ENCODE measurements around the gene CAMTA1. TPM values are rescaled to one million over a fixed set of nuclear protein-coding genes. Genes with fewer than 3 reads are reported as not detected.

Gene CAMTA1
- total and polyA plus RNA-seq, 4 donors = 48.1 to 140 (median 52.3) TPM

DNA sequence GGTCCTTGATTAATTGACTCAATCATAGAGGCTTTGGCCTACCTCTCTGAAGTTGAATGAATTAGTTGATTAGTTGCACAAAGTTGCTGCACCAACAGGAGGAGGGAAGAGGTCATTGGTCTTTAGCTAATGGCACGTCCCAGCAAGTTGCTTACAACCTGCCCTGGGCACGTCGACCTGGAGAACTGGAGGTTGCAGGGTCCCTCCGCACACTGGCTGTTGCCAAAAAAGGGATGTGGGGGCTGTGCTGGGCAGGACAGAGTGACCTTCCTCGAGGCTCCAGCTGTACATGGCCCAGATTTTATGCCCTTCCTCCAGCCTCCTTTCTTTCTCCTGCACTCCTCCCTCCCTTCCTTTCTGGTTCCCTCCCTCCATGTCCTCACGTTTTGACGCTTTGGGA, 755.6 kb downstream of the CAMTA1 start:
- Histone ChIP-seq H3K4me1 (ENCODE audit: control insufficient read depth in 5 of 5, insufficient read depth in 5 of 5, low read length in 5 of 5) (peaks cover 0 to 18% (median 0%) of the 10 kb centered on the region in 5 donors), H3K9ac (ENCODE audit: insufficient read depth in 1 of 2, low read length in 2 of 2) (no peak overlapping the region), H3K27me3 (ENCODE audit: control insufficient read depth in 3 of 3, insufficient read depth in 3 of 3, low read length in 2 of 3) (peaks cover 0 to 6% (median 0%) of the 10 kb centered on the region in 3 donors), H3K9me3 (ENCODE audit: control insufficient read depth in 4 of 4, insufficient read depth in 3 of 4, low read length in 3 of 4) (no peaks in the 10 kb centered on the region), H3K36me3 (ENCODE audit: control insufficient read depth in 4 of 4, insufficient read depth in 4 of 4, low read length in 4 of 4) (no peaks in the 10 kb centered on the region), H3K27ac (ENCODE audit: low read depth in 1 of 2, low read length in 1 of 2) (no peak overlapping the region), H3K4me3 (no peak overlapping the region)
- no peak for DNase-seq
- WGBS, 2 donors = 87 to 90% methylated on average over 7 of the region's 7 CpGs
- TF ChIP-seq, protein P1, sequence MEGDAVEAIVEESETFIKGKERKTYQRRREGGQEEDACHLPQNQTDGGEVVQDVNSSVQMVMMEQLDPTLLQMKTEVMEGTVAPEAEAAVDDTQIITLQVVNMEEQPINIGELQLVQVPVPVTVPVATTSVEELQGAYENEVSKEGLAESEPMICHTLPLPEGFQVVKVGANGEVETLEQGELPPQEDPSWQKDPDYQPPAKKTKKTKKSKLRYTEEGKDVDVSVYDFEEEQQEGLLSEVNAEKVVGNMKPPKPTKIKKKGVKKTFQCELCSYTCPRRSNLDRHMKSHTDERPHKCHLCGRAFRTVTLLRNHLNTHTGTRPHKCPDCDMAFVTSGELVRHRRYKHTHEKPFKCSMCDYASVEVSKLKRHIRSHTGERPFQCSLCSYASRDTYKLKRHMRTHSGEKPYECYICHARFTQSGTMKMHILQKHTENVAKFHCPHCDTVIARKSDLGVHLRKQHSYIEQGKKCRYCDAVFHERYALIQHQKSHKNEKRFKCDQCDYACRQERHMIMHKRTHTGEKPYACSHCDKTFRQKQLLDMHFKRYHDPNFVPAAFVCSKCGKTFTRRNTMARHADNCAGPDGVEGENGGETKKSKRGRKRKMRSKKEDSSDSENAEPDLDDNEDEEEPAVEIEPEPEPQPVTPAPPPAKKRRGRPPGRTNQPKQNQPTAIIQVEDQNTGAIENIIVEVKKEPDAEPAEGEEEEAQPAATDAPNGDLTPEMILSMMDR (IDR thresholded peaks at IDR 0.05; ENCODE audit: control extremely low read depth, extremely low read depth) = no peak
- no peak for ATAC-seq (ENCODE audit: insufficient read depth, low FRiP score)

DNA sequence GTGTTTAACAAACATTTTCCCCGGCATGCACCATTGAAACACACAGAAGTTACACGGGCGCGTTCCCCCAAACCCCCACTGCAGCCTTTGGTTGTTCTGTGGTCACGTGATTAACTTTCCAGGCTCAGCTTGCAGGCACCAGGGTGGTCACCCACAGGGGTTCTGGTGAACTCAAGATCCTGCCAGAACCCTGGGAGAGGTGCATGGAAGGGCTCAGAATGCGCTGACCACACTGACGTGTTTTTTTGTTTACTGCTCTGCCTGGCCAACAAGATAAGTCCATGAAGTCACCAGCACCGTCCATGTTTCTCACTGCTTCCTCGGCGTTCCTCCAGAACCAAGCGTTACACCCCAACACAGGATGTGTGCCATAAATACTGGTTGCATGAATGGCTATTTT, 756.4 kb downstream of the CAMTA1 start:
- Histone ChIP-seq H3K4me1 (ENCODE audit: control insufficient read depth in 5 of 5, insufficient read depth in 5 of 5, low read length in 5 of 5) (peaks cover 0 to 12% (median 0%) of the 10 kb centered on the region in 5 donors), H3K27ac (ENCODE audit: low read depth in 1 of 2, low read length in 1 of 2) (no peak overlapping the region), H3K4me3 (no peak overlapping the region), H3K9ac (ENCODE audit: insufficient read depth in 1 of 2, low read length in 2 of 2) (no peak overlapping the region), H3K36me3 (ENCODE audit: control insufficient read depth in 4 of 4, insufficient read depth in 4 of 4, low read length in 4 of 4) (no peaks in the 10 kb centered on the region), H3K27me3 (ENCODE audit: control insufficient read depth in 3 of 3, insufficient read depth in 3 of 3, low read length in 2 of 3) (peaks cover 0 to 6% (median 0%) of the 10 kb centered on the region in 3 donors), H3K9me3 (ENCODE audit: control insufficient read depth in 4 of 4, insufficient read depth in 3 of 4, low read length in 3 of 4) (no peaks in the 10 kb centered on the region)
- no peak for ATAC-seq (ENCODE audit: insufficient read depth, low FRiP score)
- TF ChIP-seq, protein P1 (IDR thresholded peaks at IDR 0.05; ENCODE audit: control extremely low read depth, extremely low read depth) = no peak
- DNase-seq = peak in 2 of 3 donors; percentile 28 to 56
- WGBS, 2 donors = 72 to 91% methylated on average over 11 of the region's 11 CpGs

DNA sequence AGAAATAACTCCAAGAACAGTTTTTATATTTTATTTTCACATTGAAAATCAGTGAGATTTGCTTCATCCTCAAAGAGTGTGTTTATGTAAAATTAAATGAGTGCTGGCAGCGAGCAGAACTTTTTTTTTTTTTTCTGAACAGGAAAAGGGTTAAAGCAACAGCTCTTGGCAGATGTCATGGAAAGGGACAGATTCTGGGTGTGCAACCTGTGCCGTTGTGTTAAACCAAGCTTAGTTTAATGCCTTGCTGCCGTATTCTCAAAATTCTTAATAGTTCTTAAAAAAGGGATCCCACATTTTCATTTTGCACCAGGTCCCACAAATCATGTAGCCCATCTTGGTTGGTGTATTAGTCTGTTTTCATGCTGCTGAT, 758.5 kb downstream of the CAMTA1 start:
- Histone ChIP-seq H3K27me3 (ENCODE audit: control insufficient read depth in 3 of 3, insufficient read depth in 3 of 3, low read length in 2 of 3) (no peaks in the 10 kb centered on the region), H3K4me1 (ENCODE audit: control insufficient read depth in 5 of 5, insufficient read depth in 5 of 5, low read length in 5 of 5) (peaks cover 0 to 8% (median 0%) of the 10 kb centered on the region in 5 donors), H3K36me3 (ENCODE audit: control insufficient read depth in 4 of 4, insufficient read depth in 4 of 4, low read length in 4 of 4) (no peaks in the 10 kb centered on the region), H3K27ac (ENCODE audit: low read depth in 1 of 2, low read length in 1 of 2) (no peak overlapping the region), H3K9me3 (ENCODE audit: control insufficient read depth in 4 of 4, insufficient read depth in 3 of 4, low read length in 3 of 4) (no peaks in the 10 kb centered on the region), H3K4me3 (no peak overlapping the region), H3K9ac (ENCODE audit: insufficient read depth in 1 of 2, low read length in 2 of 2) (no peak overlapping the region)
- DNase-seq (no peak), ATAC-seq (ENCODE audit: insufficient read depth, low FRiP score) (no peak)
- 53 to 69% methylated on average over 3 of the region's 3 CpGs for WGBS, 2 donors
- TF ChIP-seq, protein P1 (IDR thresholded peaks at IDR 0.05; ENCODE audit: control extremely low read depth, extremely low read depth) = no peak

Measured in lung (tissue), 12 donors.